Stimulated activated memory B cell treated with anti-CD40 and anti-IgM and Interleukin-4, amounts not matched to agents 10 μg/mL and 1 μg/mL and 100 μg/mL, for 72 hours (primary cell): ENCODE data around the gene TBC1D22A.

Source experiments
- ATAC-seq: fragments of 150-1000 bp; cut with Tn5 transposase; 2 replicates; pipeline ENCODE4 v1.10.0; 2021
- H3K27ac Mint-ChIP-seq: one replicate; pipeline ENCODE4 v1.8.0; 2022; ENCODE audit warnings: mild to moderate bottlenecking, mixed read lengths
- H3K27me3 Mint-ChIP-seq: one replicate; pipeline ENCODE4 v1.8.0; 2022; ENCODE audit warnings: mixed read lengths
- H3K36me3 Mint-ChIP-seq: one replicate; pipeline ENCODE4 v1.8.0; 2022; ENCODE audit warnings: mixed read lengths
- H3K4me1 Mint-ChIP-seq: one replicate; pipeline ENCODE4 v1.8.0; 2022; ENCODE audit warnings: mixed read lengths
- H3K4me3 Mint-ChIP-seq: one replicate; pipeline ENCODE4 v1.8.0; 2022; ENCODE audit warnings: mild to moderate bottlenecking, moderate library complexity, mixed read lengths
- H3K9me3 Mint-ChIP-seq: one replicate; pipeline ENCODE4 v1.8.0; 2022; ENCODE audit warnings: mixed read lengths

The TBC1D22A gene

DNA sequence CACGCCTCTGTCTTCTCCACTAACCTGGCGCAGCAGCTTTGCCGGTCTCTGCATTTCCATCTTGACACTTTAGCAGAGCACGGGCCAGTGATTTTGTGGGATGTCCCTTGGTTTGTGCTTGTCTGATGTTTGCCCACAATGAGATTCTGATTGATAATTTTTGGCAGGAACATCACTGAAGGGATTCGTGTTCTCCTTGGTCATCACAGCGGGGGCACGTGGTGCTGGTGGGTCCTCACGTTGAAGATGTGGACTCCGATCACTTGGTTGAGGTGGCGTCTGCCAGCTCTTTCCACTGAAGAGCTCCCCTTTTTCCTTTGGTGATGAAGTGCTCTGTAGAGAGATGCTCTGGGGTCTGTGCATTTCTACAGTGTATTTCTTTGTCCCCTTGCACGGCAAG lies 37.2 kb downstream of the TBC1D22A start:
- Mint-ChIP-seq H3K27me3 (no peaks in the 10 kb centered on the region), H3K27ac (no peak overlapping the region), H3K9me3 (no peaks in the 10 kb centered on the region), H3K36me3 (peaks cover 58% of the 10 kb centered on the region), H3K4me1 (peaks cover 69% of the 10 kb centered on the region), H3K4me3 (no peak overlapping the region)
- no peak for ATAC-seq

DNA sequence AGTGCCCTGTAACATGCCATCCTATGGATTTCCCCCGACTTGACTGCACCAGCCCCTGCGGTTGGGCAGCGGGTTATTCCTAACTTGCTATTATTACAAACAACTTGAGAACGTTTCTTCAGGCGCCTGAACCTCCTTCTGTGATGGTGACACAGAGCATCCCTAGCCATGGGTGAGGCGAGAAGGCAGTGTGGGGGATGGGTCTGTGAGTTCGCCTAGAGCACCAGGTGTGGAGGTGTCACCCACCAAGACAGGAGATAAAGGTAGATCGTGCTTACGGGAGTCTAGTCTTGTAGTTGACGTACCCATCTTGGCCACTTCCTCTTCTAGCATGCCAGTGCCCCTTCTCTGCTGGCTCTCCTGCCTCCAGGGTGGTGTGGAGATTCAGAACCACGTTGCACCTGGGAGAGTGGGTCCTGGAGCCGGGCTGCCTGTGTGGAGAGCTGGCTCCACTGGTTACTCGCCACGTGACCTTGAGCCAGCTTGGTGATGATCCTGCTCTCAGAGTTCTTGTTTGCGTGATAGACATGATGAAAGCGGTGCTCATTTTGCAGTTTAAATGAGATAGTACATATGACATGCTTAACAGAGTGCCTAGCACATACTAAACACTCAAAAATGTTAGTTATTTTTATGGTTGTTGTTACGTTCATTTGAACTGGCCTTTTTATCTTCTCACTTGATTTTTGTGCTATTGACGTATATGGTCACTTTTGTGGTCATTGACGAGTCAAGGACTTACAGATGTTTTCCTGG lies 37.8 kb downstream of the TBC1D22A start:
- peaks cover 62% of the 10 kb centered on the region for H3K36me3 Mint-ChIP-seq
- ATAC-seq: no peak
- H3K27me3 Mint-ChIP-seq: no peaks in the 10 kb centered on the region
- H3K9me3 Mint-ChIP-seq: no peaks in the 10 kb centered on the region
- no peak overlapping the region for H3K4me3 Mint-ChIP-seq
- H3K27ac Mint-ChIP-seq: peak overlapping the region; percentile 17
- peaks cover 69% of the 10 kb centered on the region for H3K4me1 Mint-ChIP-seq

DNA sequence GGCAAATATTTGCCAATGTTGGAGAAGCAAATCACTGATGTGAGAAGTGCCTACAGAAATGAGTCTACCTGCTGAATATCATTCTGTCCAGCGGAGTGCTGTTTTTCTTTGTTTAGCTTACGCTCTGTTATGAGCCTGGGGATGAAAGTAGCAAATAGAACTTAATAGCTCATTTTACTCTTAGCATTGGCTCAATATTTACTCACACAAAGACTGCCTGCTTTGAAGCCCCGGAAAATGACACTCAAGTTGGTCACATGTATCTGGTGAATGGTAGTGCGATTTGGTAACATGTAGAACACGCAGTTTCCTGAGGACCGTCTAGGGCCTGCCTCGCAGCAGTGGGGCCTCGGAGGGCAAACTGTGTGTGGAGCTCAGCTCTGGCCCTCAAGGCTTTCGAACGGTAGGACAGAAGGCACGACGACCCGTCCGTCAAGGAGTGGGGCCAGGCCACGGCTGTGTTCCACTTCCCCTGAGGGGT lies 38.9 kb downstream of the TBC1D22A start:
- peaks cover 73% of the 10 kb centered on the region for H3K36me3 Mint-ChIP-seq
- no peaks in the 10 kb centered on the region for H3K9me3 Mint-ChIP-seq
- H3K4me3 Mint-ChIP-seq: no peak overlapping the region
- ATAC-seq: no peak
- peaks cover 78% of the 10 kb centered on the region for H3K4me1 Mint-ChIP-seq
- no peak overlapping the region for H3K27ac Mint-ChIP-seq
- H3K27me3 Mint-ChIP-seq: no peaks in the 10 kb centered on the region

GRCh38 chr22:46801826-46802607 lies 39.6 kb downstream of the TBC1D22A start:
- peaks cover 80% of the 10 kb centered on the region for H3K36me3 Mint-ChIP-seq
- no peak for ATAC-seq
- no peak overlapping the region for H3K4me3 Mint-ChIP-seq
- H3K27me3 Mint-ChIP-seq: no peaks in the 10 kb centered on the region
- H3K4me1 Mint-ChIP-seq: peaks cover 82% of the 10 kb centered on the region
- no peaks in the 10 kb centered on the region for H3K9me3 Mint-ChIP-seq
- H3K27ac Mint-ChIP-seq: no peak overlapping the region

DNA sequence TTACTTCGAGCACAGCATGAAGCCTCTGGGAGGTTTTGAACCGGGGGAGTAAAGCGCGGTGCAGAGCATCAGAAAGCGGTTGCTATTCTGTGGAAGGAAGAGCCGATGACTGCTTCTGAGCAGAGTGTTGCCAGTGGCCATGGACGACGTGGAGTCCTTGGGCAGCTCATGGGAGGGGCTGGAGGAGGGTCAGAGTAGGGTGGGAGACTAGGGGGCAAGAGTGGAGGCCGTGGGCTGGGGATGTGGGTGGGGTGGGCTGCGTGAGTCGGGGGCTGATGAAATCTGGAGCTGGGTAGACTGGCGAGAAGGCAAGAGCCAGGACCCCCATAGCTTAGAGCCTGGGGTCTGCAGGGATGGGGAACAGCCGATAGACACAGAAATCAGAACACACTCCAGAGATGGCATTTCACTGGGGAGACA lies 40.2 kb downstream of the TBC1D22A start:
- Mint-ChIP-seq H3K27me3 (no peaks in the 10 kb centered on the region), H3K36me3 (peaks cover 82% of the 10 kb centered on the region), H3K27ac (no peak overlapping the region), H3K4me3 (no peak overlapping the region), H3K9me3 (no peaks in the 10 kb centered on the region), H3K4me1 (peaks cover 82% of the 10 kb centered on the region)
- no peak for ATAC-seq

DNA sequence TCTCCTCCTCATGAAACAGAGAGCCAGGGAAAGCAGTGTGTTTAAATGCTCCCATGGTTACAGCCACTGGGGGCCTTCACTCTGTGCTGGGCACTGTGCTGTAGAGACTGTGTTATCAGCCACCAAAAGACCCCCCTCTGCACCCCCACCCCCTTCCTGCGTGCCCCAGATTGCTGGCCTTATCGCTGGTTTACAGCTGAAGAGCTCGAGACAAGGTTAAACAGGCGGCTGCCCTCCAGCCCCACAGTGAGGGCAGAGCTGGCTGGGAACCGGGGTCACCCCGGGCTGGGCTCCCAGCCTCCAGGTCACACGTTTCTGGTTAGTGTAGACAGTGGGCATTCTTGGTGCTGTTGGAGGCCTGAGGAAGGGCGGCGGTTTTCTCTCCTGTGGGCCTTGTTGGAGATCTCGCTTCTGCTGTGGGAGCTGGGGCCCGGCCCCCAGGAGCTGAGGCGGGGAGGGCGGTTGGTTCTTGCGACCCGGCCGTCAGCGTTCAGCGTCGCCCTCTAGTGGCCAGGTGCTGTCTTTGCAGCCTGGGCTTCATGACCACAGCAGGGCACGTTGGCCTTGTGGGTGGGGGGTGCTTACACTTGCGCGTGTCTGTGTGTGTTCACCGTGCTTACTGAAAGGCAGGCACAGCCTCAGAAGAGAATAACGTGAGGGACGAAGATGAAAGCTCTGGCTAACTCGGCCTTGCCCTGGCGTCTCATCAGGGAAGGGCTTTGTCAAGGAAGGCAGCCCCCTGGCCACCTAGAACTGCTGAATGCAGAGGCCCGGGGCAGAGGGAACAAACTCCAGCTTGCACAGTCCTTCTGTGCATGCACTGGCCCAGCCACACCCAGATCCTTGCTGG lies 40.8 kb downstream of the TBC1D22A start:
- peaks cover 79% of the 10 kb centered on the region for H3K4me1 Mint-ChIP-seq
- peak; percentile 78 for ATAC-seq
- H3K27me3 Mint-ChIP-seq: no peaks in the 10 kb centered on the region
- peak overlapping the region; percentile 6 for H3K4me3 Mint-ChIP-seq
- peaks cover 80% of the 10 kb centered on the region for H3K36me3 Mint-ChIP-seq
- H3K9me3 Mint-ChIP-seq: no peaks in the 10 kb centered on the region
- no peak overlapping the region for H3K27ac Mint-ChIP-seq

DNA sequence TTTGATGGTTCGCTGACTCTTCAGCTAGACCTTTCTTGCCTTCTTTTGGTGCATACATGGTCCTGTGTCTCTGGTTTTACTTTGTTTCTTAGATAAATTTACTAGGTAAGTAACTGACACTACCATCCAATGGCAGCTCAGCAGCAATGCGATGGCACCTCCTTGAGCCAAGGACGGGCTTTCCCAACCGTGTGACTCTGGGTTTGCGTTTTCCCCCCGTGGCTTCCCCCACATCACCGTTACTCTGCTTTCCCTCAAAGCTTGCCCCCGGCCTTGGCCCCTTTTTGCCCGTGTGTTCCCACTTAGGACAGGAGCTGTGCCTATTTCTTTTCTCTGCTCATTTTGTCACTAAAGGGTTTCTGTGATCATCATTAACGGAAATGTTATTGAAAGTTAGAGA lies 41.5 kb downstream of the TBC1D22A start:
- H3K9me3 Mint-ChIP-seq: no peaks in the 10 kb centered on the region
- ATAC-seq: no peak
- no peaks in the 10 kb centered on the region for H3K27me3 Mint-ChIP-seq
- H3K36me3 Mint-ChIP-seq: peaks cover 76% of the 10 kb centered on the region
- no peak overlapping the region for H3K4me3 Mint-ChIP-seq
- H3K27ac Mint-ChIP-seq: no peak overlapping the region
- H3K4me1 Mint-ChIP-seq: peaks cover 73% of the 10 kb centered on the region

DNA sequence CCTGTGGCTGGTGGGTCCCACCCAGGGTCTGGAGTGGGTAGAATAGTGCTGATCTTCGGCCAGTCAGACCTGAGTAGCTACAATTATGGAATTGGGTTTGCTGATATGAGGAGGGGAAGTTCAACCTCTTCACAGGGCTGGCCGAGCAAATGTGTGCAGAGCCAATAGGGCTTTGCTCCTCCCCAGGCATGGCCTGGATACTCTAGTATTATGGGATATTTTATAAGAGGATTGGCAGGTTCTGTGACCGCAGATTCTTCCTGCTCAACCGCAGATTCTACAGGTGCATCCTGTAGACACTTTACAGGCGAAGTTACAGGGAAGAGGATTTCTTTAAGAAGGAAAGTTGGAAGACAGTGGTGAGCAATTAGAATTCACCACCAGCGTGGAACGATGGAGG lies 44.3 kb downstream of the TBC1D22A start:
- H3K27me3 Mint-ChIP-seq: no peaks in the 10 kb centered on the region
- H3K27ac Mint-ChIP-seq: peak overlapping the region; percentile 62
- no peak overlapping the region for H3K4me3 Mint-ChIP-seq
- H3K4me1 Mint-ChIP-seq: peaks cover 64% of the 10 kb centered on the region
- H3K36me3 Mint-ChIP-seq: peaks cover 69% of the 10 kb centered on the region
- no peaks in the 10 kb centered on the region for H3K9me3 Mint-ChIP-seq
- no peak for ATAC-seq

DNA sequence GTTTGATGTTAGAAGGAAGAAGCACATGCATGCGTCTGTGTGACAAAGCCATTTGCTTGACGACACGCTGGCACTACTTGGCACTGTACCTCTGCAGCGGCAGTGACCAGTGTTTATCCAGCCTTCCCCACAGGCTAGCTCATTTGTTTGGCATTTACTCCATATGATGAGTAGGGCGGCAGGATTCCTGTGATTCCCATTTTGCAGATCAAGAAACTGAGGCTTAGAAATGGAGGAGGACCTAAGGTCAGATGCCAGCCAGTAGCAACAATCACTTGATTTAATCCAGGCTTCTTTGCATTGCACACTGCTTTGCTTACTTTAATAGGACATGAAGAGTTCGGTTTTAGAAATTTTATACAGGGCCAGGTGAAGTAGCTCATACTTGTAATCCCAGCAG lies 45.0 kb downstream of the TBC1D22A start:
- H3K27me3 Mint-ChIP-seq: no peaks in the 10 kb centered on the region
- no peak overlapping the region for H3K4me3 Mint-ChIP-seq
- H3K36me3 Mint-ChIP-seq: peaks cover 67% of the 10 kb centered on the region

DNA sequence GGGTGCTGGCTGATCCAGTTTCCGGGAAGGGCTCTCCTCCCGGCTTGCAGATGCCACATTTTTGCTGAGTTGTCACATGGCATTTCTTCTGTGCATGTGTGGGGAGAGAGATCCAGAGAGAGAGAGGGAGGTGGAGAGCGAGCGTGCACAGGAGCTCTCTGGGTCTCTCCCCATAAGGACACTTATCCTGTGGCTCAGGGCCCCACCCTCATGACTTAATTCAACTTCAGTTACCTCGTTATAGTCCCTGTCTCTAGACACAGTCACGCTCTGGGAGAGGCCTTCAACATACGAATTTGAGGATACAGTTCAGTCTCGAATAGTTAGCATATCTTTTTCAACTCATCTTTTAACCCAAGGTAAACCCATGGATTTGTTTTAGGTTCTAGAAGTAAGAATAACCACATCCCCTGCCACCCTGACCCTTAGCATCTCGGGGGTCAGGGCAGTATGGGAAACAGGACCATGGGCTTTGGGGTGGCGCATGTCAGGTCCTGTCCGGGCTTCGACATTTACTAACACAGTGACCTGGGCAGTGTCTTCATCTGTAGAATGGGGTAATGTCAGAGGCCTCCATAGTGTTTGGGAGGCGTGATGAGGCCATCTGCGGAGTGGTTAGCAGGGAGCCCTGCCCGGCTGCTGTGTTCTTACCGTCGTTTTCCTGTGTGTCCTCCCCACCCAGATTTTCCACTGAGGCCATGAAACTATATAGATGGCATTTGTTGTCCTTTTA lies 46.9 kb downstream of the TBC1D22A start:
- Mint-ChIP-seq H3K27ac (no peak overlapping the region), H3K9me3 (no peaks in the 10 kb centered on the region), H3K27me3 (no peaks in the 10 kb centered on the region), H3K4me3 (no peak overlapping the region), H3K36me3 (peaks cover 69% of the 10 kb centered on the region), H3K4me1 (peaks cover 49% of the 10 kb centered on the region)
- no peak for ATAC-seq

More for the DNA sequence above, 45.0 kb downstream of the TBC1D22A start:
- no peak for ATAC-seq
- H3K4me1 Mint-ChIP-seq: peaks cover 61% of the 10 kb centered on the region
- no peak overlapping the region for H3K27ac Mint-ChIP-seq
- no peaks in the 10 kb centered on the region for H3K9me3 Mint-ChIP-seq

DNA sequence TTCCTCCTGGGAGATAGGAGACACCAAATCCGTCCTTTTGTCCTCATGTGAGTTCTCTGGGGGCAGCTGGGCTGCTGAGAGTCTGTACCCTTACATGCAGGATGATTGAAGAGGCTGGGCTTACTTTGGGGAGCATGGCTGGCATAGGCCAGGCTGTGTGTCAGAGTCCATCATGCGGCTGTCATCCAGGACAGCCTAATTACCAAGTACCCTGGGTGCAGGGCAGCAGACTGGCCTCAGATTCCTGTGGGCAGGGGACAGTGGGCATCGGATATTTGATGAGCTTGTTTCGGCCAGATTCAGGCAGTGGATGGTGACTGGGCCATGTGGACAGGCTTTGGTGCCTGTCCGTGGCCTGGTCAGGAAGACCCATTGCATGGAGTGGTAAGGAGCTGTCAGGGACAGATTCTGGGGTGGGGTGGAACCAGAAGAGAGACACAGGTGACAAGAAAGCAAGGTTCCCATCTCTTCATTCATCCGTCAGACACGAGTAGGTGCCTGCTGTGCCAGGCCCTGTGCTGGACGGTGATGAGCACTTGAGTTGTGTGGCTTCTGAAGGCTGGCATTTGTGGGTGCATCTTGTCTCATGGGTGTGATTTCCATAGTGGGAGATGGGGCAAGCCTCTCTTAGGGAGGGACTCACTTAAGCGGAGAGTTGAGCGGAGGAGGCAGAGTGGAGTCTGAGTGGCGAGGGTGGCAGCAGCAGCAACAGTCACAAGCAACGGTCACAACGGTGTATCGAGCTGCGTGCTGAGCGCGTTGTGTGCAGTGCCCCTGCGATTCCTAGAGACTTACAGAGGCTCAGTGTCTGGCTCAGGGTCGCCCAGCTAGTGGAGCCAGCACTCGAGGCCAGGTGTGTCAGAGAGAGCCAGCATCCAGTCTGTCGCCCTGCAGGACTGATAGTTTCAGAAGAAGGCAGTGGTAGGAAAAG lies 48.7 kb downstream of the TBC1D22A start:
- H3K27ac Mint-ChIP-seq: no peak overlapping the region
- H3K36me3 Mint-ChIP-seq: peaks cover 68% of the 10 kb centered on the region
- H3K4me3 Mint-ChIP-seq: no peak overlapping the region

DNA sequence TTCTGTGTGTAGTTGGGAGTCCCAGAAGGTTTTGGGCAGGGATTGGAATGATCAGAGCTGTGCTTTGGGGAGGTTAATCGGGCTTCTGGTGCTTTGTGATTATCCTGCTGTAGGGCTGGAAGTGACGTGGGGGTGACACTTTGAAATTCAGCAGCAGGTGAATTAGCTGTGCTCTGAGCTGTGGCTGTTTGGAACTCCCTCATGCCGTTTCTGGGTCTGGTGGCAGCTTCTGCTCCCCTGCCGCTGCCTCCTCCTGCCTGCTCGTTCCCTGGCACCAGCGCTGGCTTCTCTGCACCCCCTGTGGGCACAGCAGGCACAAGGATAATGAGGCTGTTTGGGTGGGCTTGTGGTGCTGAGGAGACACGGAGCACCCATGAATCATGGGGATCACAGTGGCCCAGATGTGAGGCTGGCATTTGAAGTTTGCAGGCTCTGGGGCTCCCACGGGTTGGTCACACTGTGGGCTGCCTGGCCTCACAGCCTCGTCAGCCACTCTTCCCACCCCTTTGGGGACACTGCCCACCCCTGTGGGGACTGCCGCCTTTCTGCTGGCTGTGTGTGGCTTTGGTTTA lies 49.7 kb downstream of the TBC1D22A start:
- H3K4me3 Mint-ChIP-seq: no peak overlapping the region
- peaks cover 67% of the 10 kb centered on the region for H3K36me3 Mint-ChIP-seq
- no peak for ATAC-seq
- no peak overlapping the region for H3K27ac Mint-ChIP-seq
- no peaks in the 10 kb centered on the region for H3K27me3 Mint-ChIP-seq
- H3K9me3 Mint-ChIP-seq: no peaks in the 10 kb centered on the region
- peaks cover 47% of the 10 kb centered on the region for H3K4me1 Mint-ChIP-seq

More for the DNA sequence above, 48.7 kb downstream of the TBC1D22A start:
- Mint-ChIP-seq H3K9me3 (no peaks in the 10 kb centered on the region), H3K27me3 (no peaks in the 10 kb centered on the region), H3K4me1 (peaks cover 50% of the 10 kb centered on the region)
- ATAC-seq: no peak

- Mint-ChIP-seq H3K27ac (no peak overlapping the region), H3K27me3 (no peaks in the 10 kb centered on the region), H3K9me3 (peaks cover 2% of the 10 kb centered on the region), H3K36me3 (peaks cover 67% of the 10 kb centered on the region), H3K4me1 (peaks cover 47% of the 10 kb centered on the region), H3K4me3 (no peak overlapping the region)
- no peak for ATAC-seq
Observed at GRCh38 chr22:46812788-46813187, 50.3 kb downstream of the TBC1D22A start.
